HG02571 (cell line): Measurements from ENCODE around the gene PTGER3.
"Not testable (repeated sequence)": the region's sequence is repeated elsewhere in the genome, so short reads cannot be mapped to it uniquely, and the experiment has no call there.

Experiments used
- ATAC-seq: cut with Tn5 transposase; IDR thresholded peaks from one replicate; pipeline ENCODE4 v1.9.1; 2021; ENCODE audit warnings: mild to moderate bottlenecking, moderate library complexity; ENCODE audit not compliant: unreplicated experiment

Gene PTGER3

DNA sequence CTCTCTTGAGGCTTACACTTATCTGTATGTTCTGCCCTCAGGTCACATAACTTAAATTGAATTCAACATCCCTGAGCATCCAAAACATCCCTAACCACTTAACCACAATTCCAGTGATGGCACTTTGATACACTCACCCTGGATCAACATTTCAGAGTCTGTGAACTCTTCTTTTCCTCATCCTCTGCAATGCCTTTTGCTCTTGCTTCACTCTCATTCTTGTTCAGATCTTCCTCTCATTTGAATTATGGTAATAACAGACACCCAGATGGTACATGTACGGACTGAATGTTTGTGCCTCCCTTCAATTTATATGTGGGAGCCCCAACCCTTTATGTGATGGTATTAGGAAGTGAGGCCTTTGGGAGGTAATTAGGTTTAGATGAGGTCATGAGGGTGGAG is 33.4 kb downstream of the PTGER3 start:
- ATAC-seq = no peak

GRCh38 chr1:71002709-71003475 is 44.7 kb downstream of the PTGER3 start:
- no peak for ATAC-seq

DNA sequence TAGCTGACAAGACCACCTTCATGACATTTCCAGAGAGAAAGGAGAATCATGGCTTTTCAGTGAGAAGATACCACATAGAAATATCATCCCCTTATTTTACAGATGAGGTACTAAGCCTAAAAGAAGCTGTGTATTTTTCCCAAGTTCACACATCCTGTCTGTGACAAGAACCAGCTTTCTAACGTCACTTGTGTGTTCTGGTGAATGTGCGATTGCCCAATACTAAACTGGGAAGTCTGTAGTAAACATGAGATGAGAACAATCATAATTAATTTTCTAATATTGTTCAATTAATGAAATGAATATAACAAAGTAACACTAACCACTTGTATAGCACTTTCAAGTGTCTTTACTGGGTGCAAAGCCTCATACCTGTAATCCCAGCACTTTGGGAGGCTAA is 46.0 kb downstream of the PTGER3 start:
- no peak for ATAC-seq

- no peak for ATAC-seq
These were observed 49.8 kb downstream of the PTGER3 start for GRCh38 chr1:70997793-70998192.

- ATAC-seq = no peak
These were observed 52.8 kb downstream of the PTGER3 start for GRCh38 chr1:70994753-70995268.

GRCh38 chr1:70993798-70994197 is 53.8 kb downstream of the PTGER3 start:
- no peak for ATAC-seq

GRCh38 chr1:70992521-70992920 is 55.1 kb downstream of the PTGER3 start:
- no peak for ATAC-seq

GRCh38 chr1:70990469-70991253 is 57.0 kb downstream of the PTGER3 start:
- no peak for ATAC-seq

DNA sequence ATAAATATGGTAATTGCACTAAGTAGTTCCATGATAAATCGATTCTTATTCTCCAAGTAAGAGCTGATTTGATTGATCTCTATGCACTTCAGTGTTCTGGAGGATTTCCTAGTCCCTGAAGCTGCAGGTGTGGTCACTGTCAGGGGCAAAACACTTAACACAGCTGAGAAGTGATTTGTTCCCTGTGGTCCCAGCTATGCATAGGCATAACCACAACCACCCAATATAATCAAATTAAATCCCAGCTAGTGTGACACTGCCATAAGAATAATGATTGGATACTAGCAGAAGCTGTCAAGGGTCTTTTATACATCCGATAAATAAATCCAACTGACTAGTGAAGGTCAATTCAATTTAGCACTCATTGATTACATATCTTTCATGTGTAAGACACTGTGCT is 60.1 kb downstream of the PTGER3 start:
- no peak for ATAC-seq

GRCh38 chr1:70985776-70986225 is 61.8 kb downstream of the PTGER3 start:
- ATAC-seq = not testable (repeated sequence)

GRCh38 chr1:70985278-70985677 is 62.3 kb downstream of the PTGER3 start:
- ATAC-seq = not testable (repeated sequence)

DNA sequence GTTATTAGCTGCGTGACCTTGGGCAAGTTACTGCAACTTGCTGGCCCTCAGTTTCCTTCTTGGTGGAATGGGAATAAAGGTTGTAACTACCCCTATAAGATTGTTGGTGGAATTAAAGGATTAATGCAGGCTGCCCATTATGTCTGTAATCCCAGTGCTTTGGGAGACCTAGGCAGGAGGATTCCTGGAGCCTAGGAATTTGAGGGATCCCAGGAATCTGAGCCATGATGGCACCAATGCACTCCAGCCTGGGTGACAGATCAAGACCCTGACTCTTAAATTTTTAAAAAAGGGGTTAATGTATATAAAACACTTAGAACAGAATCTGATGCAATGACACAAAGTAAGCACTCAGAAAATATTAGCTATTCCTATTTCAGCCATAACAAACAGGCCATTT is 67.3 kb downstream of the PTGER3 start:
- no peak for ATAC-seq

DNA sequence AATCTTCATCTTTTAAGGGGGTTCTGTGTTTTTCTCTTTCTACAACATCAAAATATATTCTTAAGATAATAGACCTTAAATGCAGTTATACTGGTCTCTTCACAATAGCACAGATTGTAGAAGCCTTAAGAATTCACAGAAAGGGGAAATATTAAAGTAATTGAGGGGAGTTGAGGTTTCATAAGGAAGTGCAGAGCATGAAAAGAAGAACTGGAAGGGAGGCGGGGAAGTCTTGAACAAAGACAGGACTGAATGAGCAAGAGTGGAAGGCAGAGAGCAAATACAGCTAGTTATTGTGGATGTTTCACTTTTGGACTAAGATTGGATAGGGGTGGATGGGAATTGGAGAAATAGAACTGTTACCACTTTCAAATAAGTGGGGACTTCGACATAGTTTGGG is 67.7 kb downstream of the PTGER3 start:
- no peak for ATAC-seq

GRCh38 chr1:70979313-70979712 is 68.3 kb downstream of the PTGER3 start:
- no peak for ATAC-seq

DNA sequence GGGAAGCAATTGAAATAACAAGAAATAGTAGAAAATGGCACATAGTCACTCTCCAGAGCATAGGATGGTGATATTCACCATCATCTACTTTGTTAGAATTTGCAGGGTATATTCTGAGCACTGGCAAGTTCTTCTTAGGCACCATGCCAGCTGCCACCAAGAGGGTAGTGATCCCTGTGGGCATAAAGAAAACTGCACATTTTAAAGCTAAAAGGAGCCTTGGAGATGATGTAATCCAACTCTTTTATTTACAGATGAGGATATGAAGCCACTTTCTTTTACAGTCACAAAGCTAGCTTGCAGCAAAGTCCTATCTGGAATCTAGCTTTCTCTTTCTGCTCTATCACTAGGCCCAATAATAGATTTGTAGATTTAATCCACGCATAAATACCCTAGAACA is 69.0 kb downstream of the PTGER3 start:
- ATAC-seq = no peak

DNA sequence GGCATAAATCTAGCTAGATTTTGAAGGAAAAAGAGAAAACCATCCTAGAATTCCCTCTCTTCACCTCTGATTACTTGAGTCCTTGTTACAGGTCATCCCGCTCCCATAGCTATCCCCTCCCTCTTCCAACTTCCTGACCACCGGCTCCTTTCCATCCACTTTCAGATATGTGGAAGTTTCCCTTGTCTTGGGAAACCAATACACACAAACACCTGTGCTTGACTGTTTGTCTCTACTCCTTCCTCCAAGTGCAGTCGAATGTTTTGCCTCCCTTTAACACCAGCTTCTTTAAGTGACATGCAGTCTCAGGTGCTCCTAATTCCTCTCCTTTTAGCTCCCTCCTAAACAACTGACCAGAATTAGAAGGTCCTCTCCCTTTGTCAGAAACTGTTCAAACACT is 70.0 kb downstream of the PTGER3 start:
- ATAC-seq = no peak

DNA sequence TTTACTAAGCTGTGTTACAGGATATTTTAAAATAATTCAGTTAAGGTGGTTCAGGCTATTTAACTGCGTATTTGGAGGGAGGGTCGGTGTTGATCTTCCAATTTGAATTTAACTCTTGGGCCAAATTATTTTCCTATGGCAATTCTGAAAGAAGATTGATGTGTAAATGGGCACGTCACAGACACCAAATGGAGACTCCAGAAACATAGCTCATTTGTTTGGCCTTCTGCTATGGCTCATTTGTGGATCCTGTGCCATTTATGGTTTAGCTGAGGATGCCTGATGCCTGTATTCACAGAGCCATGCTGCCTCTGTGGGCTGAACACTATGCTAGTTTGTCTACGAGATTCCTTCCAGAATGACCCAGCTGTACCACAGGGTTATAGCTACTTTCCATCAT is 70.6 kb downstream of the PTGER3 start:
- ATAC-seq = no peak

DNA sequence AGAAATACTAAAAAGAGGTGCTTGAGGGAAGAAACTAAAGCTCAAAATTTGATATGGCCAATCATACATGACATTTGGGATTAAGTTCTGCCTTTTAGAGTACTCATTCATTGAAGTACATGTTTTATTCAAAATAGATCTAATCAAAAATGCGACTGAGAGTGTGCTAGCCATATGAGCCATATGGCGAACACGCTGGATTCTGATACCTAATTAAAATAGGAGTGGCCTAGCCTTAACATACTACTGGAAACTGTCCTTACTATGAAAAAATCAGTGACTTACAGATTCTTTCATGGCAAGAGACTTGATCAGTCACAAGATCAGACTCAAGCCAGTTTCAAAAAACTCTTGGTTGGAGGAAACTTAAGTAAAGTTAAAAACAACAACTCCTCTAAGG is 73.9 kb downstream of the PTGER3 start:
- no peak for ATAC-seq

- ATAC-seq = no peak
These were observed 77.2 kb downstream of the PTGER3 start for GRCh38 chr1:70970407-70970806.

DNA sequence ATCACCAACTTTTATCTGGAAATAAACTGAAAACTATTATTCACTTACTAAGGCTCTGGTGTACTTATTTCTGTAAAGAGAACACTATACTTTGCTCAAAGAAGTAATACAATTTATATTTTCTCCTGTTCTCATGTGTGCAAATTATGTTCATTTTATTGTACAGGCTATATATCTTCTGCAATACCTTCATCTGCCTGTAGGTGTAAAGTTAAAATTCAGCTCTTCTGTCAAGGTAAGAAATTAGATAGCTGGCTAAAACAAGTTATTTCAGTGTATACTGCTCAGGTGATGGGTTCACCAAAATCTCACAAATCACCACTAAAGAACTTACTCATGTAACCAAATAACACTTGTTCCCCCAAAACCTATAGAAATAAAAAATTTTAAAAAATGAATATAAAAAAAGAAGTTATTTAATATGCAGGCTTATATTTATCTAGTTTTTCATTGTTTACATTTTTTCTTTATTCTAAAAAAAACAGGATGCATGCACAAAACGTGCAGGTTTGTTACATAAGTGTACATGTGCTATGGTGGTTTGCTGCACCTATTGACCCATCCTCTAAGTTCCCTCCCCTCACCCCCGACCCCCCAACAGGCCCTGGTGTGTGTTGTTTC is 81.5 kb downstream of the PTGER3 start:
- no peak for ATAC-seq

DNA sequence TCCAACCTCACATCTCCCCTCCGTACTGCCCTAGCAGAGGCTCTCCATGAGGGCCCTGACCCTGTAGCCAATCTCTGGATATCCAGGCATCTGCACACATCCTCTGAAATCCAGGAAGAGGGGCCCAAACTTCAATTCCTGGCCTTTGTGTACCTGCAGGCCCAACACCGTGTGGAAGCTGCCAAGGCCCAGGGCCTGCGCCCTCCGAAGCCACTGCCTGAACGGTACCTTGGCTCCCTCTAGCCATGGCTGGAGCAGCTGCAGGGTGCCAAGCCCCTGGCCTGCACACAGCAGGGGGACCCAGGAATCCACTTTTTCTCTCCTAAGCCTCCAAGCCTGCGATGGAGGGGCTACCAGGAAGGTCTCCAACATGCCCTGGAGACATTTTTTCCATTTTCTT is 84.2 kb downstream of the PTGER3 start:
- no peak for ATAC-seq
